Panc1 (cell line): ENCODE measurements around the gene CWC27. TPM values are rescaled to one million over a fixed set of nuclear protein-coding genes. Genes with fewer than 3 reads are reported as not detected.

Source experiments
- ATAC-seq: fragments of 200-7000 bp; cut with Tn5 transposase; 2 replicates; pipeline ENCODE4 v1.9.1; 2020; ENCODE audit warnings: mild to moderate bottlenecking, moderate library complexity
- BruUV-seq: library from RNA; stranded (reverse); fragments of 400-500 nt; replicated peaks from 2 replicates; lab custom pipeline; 2021; lab: Mats Ljungman, UMichigan
- CTCF ChIA-PET: fragments of 300-600 bp; sonication (Branson Sonifier 250); formaldehyde crosslinking; loops from one replicate; lab custom pipeline; 2022; ENCODE audit warnings: antibody characterized with exemption; lab: Charles Lee
- POLR2A ChIA-PET: fragments of 300-600 bp; sonication (Branson Sonifier 250); formaldehyde crosslinking; loops from one replicate; lab custom pipeline; 2022; ENCODE audit warnings: antibody characterized with exemption; lab: Charles Lee
- DNase-seq: peaks from one replicate; pipeline ENCODE4 v3.0.0-alpha.2; 2010; ENCODE audit warnings: low read depth, low spot score
- H3K27ac ChIP-seq: 2 replicates; pipeline ENCODE4 v1.5.1; 2011; ENCODE audit warnings: mild to moderate bottlenecking, low read length, inconsistent platforms
- H3K27me3 ChIP-seq: fragments of 200-500 bp; sonication (Bioruptor generic); 2 replicates; pipeline ENCODE4 v1.6.0; 2014; ENCODE audit warnings: low read length, inconsistent platforms; ENCODE audit not compliant: control insufficient read depth, insufficient read depth
- H3K36me3 ChIP-seq: fragments of 200-500 bp; sonication (Bioruptor generic); 2 replicates; pipeline ENCODE4 v1.5.1; 2014; ENCODE audit warnings: inconsistent platforms, mild to moderate bottlenecking, low read length, moderate library complexity; ENCODE audit not compliant: control insufficient read depth, insufficient read depth
- H3K4me1 ChIP-seq: 2 replicates; pipeline ENCODE4 v1.5.1; 2011; ENCODE audit warnings: inconsistent platforms, mild to moderate bottlenecking, low read length, moderate library complexity; ENCODE audit not compliant: control insufficient read depth, insufficient read depth
- H3K4me3 ChIP-seq, 2 experiments: 2 replicates each; pipeline ENCODE4 v1.5.1; 2011 to 2012; ENCODE audit warnings: low read depth in 2 of 2, low read length in 2 of 2, mild to moderate bottlenecking in 2 of 2, inconsistent platforms in 1 of 2, moderate library complexity in 1 of 2
- H3K9me3 ChIP-seq: fragments of 200-500 bp; sonication (Bioruptor generic); 2 replicates; pipeline ENCODE4 v1.5.1; 2014; ENCODE audit warnings: low read depth, mild to moderate bottlenecking, inconsistent platforms, low read length, moderate library complexity; ENCODE audit not compliant: control insufficient read depth, insufficient read depth
- POLR2AphosphoS5 ChIP-seq: IDR thresholded peaks from 2 replicates; pipeline ENCODE4 v1.6.1; 2012; ENCODE audit warnings: mild to moderate bottlenecking, low read depth, low read length, moderate library complexity
- SIN3A ChIP-seq: IDR thresholded peaks from 2 replicates; pipeline ENCODE4 v1.6.1; 2012; ENCODE audit warnings: low read depth, mild to moderate bottlenecking, low read length, moderate library complexity, borderline replicate concordance; ENCODE audit not compliant: insufficient read depth
- TCF7L2 ChIP-seq: IDR thresholded peaks from 2 replicates; pipeline ENCODE4 v1.6.1; 2011; ENCODE audit warnings: mild to moderate bottlenecking, low read depth, low read length, inconsistent platforms
- in situ Hi-C: cut with HindIII; loops from 2 replicates; pipeline ENCODE4 v1.10.0; 2016; ENCODE audit warnings: low sequenced_read_pairs, low pct_unique_long_range_greater_than_20kb
- intact Hi-C: fragments of 100-400 bp; cut with micrococcal nuclease; formaldehyde crosslinking; loops from one replicate; pipeline ENCODE4 v1.10.0; 2022; ENCODE audit not compliant: unreplicated experiment
- total RNA-seq: library from RNA; stranded (reverse); gene quantifications from one replicate; pipeline ENCODE4 v1.2.1, GENCODE V29; 2021; ENCODE audit not compliant: unreplicated experiment
- TF ChIP-seq, protein P1 (sequence below), 2 experiments: IDR thresholded peaks; 2 replicates each; pipeline ENCODE4 v1.6.1; 2011 to 2012; ENCODE audit warnings: low read depth in 2 of 2, control low read depth in 1 of 2, low read length in 1 of 2, mild to moderate bottlenecking in 1 of 2, moderate library complexity in 1 of 2; ENCODE audit not compliant: insufficient read depth in 1 of 2
- TF ChIP-seq, protein P2 (sequence below): fragments of 450-650 bp; IDR thresholded peaks from 2 replicates; pipeline ENCODE4 v1.5.1; 2017; ENCODE audit warnings: mild to moderate bottlenecking

CWC27 gene
- total RNA-seq, 1 experiment from 2014 or later: 19.7 TPM

DNA sequence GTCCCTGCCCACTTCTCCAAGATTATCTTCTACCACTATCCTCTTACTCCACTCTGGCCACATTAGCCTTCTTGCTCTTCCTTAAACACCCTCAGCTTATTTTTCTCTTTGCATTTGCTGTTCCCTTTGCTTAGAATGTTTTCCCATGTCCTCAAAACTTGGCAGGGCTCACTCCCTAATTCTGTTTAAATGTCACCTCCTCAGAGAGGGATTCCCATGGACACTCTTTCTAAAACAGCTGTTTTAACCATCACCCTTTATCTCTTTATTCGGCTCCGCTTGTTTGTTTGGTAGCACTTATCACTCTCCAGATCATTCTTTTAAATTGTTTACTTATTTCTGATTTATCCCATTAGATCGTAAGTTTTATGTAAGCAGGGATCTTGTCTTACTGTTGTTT, 278.5 kb downstream of the CWC27 start:
- TF ChIP-seq, protein P1, sequence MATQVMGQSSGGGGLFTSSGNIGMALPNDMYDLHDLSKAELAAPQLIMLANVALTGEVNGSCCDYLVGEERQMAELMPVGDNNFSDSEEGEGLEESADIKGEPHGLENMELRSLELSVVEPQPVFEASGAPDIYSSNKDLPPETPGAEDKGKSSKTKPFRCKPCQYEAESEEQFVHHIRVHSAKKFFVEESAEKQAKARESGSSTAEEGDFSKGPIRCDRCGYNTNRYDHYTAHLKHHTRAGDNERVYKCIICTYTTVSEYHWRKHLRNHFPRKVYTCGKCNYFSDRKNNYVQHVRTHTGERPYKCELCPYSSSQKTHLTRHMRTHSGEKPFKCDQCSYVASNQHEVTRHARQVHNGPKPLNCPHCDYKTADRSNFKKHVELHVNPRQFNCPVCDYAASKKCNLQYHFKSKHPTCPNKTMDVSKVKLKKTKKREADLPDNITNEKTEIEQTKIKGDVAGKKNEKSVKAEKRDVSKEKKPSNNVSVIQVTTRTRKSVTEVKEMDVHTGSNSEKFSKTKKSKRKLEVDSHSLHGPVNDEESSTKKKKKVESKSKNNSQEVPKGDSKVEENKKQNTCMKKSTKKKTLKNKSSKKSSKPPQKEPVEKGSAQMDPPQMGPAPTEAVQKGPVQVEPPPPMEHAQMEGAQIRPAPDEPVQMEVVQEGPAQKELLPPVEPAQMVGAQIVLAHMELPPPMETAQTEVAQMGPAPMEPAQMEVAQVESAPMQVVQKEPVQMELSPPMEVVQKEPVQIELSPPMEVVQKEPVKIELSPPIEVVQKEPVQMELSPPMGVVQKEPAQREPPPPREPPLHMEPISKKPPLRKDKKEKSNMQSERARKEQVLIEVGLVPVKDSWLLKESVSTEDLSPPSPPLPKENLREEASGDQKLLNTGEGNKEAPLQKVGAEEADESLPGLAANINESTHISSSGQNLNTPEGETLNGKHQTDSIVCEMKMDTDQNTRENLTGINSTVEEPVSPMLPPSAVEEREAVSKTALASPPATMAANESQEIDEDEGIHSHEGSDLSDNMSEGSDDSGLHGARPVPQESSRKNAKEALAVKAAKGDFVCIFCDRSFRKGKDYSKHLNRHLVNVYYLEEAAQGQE (IDR thresholded peaks at IDR 0.05; ENCODE audit: insufficient read depth in 1 of 2, low read depth in 2 of 2, low read length in 1 of 2): no peak
- TF ChIP-seq SIN3A (no peak), POLR2AphosphoS5 (no peak), TCF7L2 (no peak)
- TF ChIP-seq, protein P2, sequence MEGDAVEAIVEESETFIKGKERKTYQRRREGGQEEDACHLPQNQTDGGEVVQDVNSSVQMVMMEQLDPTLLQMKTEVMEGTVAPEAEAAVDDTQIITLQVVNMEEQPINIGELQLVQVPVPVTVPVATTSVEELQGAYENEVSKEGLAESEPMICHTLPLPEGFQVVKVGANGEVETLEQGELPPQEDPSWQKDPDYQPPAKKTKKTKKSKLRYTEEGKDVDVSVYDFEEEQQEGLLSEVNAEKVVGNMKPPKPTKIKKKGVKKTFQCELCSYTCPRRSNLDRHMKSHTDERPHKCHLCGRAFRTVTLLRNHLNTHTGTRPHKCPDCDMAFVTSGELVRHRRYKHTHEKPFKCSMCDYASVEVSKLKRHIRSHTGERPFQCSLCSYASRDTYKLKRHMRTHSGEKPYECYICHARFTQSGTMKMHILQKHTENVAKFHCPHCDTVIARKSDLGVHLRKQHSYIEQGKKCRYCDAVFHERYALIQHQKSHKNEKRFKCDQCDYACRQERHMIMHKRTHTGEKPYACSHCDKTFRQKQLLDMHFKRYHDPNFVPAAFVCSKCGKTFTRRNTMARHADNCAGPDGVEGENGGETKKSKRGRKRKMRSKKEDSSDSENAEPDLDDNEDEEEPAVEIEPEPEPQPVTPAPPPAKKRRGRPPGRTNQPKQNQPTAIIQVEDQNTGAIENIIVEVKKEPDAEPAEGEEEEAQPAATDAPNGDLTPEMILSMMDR: no peak

DNA sequence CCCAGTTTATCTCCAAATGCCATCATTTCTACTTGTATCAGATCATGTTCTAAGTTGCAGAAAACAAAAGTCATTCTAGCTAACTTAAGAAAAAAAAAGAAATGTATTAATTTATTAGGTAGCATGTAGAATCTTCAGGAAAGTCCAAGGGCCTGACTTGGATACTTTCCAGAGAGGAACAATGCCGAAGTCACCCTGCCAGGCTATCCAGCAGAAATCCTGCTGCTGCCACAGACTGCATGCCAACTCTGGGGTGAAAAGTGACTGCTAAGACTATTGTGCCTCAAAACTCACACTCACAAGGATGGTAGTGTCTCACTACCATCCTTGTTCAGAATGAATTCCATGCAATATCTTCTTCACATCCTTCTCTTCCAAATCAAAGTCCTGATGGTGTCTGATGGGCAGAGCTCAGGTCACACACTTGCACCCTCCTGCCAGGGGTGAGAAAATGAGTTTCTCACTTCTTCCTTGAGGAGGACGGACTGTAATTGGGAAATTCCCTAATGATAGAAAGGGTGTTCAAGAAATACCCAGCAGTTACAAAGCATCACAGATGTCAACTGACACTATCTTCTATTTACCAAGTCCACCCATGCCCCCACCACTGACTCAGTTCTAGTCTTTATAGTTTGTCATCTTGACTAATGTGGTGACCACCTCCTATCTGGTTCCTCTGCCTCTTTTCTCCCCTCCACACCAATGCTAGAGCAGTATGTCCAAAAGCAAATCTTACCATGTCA, 279.4 kb downstream of the CWC27 start:
- TF ChIP-seq SIN3A (no peak), TCF7L2 (no peak), POLR2AphosphoS5 (no peak)
- TF ChIP-seq, protein P2: no peak
- TF ChIP-seq, protein P1 (IDR thresholded peaks at IDR 0.05; ENCODE audit: insufficient read depth in 1 of 2, low read depth in 2 of 2, low read length in 1 of 2): no peak
- ChIA-PET POLR2A (no interaction called here), CTCF (no interaction called here)
- ATAC-seq (no peak), DNase-seq (no peak)
- intact Hi-C loops: no loop called here
- H3K27me3 ChIP-seq: no peaks in the 10 kb centered on the region
- no TSS peak for BruUV-seq
- H3K27ac ChIP-seq: no peak overlapping the region
- in situ Hi-C loops: no loop called here
- H3K36me3 ChIP-seq: no peaks in the 10 kb centered on the region
- H3K4me3 ChIP-seq: no peak overlapping the region
- H3K9me3 ChIP-seq: no peaks in the 10 kb centered on the region
- H3K4me1 ChIP-seq: no peaks in the 10 kb centered on the region

More for the DNA sequence above, 278.5 kb downstream of the CWC27 start:
- ChIA-PET POLR2A (no interaction called here), CTCF (no interaction called here)
- in situ Hi-C loops: no loop called here
- Histone ChIP-seq H3K27ac (no peak overlapping the region), H3K4me1 (no peaks in the 10 kb centered on the region), H3K36me3 (no peaks in the 10 kb centered on the region), H3K27me3 (no peaks in the 10 kb centered on the region), H3K9me3 (no peaks in the 10 kb centered on the region), H3K4me3 (no peak overlapping the region)
- ATAC-seq (no peak), DNase-seq (no peak)
- BruUV-seq: no TSS peak
- intact Hi-C loops: no loop called here
